ENCODE results near the gene WHRN.

Gene WHRN

GRCh38 chr9:114473447-114473801 is 31.8 kb downstream of the WHRN start:
- DNase-seq (ENCODE audit: low read depth in 2 of 3, low spot score in 2 of 3) = no peak

DNA sequence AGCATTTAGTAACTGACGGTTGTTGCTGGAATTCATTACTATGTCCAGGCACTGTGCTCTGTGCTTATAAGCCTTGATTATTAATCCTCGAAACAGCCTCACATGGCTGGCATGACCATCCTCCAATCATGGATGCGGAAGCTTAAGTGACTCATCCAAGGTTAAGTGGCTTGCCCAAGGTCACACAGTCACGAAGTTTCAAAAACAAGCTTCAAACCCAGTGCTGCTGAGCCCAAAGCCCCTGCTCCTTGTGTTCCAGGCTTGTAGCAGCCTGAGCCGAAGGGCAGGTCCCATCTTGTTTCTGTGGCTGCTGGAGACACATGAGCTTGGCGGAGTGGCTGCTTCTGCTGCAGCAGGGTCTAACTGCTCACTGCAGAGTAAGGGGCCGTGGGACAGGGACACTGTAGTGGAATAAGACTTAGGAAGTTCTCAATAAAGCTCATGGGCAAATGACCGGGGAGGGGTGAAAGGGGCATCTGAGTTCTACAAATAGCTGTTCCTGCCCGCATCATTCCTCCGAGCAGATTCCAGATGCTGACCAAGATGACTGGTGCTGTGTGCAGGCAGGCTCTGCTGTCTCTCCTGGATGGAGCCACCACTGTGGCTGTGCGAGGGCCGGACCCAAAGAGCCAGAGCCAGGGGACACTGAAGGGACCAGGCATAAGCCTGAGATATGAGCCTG is 32.4 kb downstream of the WHRN start:
- DNase-seq (ENCODE audit: low read depth in 2 of 3, low spot score in 2 of 3) = no peak

GRCh38 chr9:114471157-114471556 is 34.1 kb downstream of the WHRN start:
- DNase-seq (ENCODE audit: low read depth in 2 of 3, low spot score in 2 of 3) = no peak

DNA sequence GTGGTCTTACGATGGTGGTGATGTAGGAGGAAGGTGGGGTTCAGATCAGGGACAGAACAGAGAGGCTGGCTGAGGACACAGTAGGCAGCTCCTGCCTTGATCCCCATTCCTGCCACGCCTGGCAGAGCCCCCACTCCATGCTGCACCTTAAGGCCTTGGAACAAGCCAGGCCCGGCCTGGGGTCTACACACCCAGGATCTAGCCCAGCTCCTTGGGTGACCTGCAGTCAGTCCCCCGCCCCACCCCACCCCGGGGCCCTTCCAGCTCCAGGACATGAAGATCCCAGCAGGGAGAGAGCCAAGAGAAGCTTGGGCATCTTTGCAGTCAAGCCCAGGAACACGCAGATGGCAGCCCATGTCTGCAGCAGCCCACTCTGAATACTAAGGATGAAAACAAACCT is 34.7 kb downstream of the WHRN start:
- DNase-seq (ENCODE audit: low read depth in 2 of 3, low spot score in 2 of 3) = no peak

- DNase-seq (ENCODE audit: low read depth in 2 of 3, low spot score in 2 of 3) = no peak
Measured at GRCh38 chr9:114470121-114470520, 35.2 kb downstream of the WHRN start.

GRCh38 chr9:114469091-114469853 is 36.0 kb downstream of the WHRN start:
- no peak for DNase-seq (ENCODE audit: low read depth in 2 of 3, low spot score in 2 of 3)

DNA sequence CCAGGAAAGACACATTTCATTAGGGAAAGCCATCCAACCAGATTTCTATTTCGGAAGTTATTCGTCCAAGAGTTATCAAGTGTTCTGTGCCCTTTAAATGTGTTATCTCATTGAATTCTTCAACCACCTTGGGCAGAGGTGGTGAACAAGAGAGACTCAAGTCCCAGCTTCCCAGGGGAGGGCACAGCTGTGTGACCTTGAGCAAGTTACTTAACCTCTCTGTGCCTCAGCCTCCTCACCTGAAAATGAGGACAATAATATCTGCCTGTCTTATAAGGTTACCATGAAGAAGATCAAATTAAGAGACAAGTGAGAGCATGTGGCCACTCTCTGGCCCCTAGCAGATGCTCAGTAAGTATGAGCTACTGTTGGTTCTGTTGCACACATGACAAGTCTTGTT is 37.4 kb downstream of the WHRN start:
- no peak for DNase-seq (ENCODE audit: low read depth in 2 of 3, low spot score in 2 of 3)

- no peak for DNase-seq (ENCODE audit: low read depth in 2 of 3, low spot score in 2 of 3)
Measured at GRCh38 chr9:114467226-114467750, 38.0 kb downstream of the WHRN start.

GRCh38 chr9:114465906-114466900 is 39.1 kb downstream of the WHRN start:
- DNase-seq (ENCODE audit: low read depth in 2 of 3, low spot score in 2 of 3) = no peak

DNA sequence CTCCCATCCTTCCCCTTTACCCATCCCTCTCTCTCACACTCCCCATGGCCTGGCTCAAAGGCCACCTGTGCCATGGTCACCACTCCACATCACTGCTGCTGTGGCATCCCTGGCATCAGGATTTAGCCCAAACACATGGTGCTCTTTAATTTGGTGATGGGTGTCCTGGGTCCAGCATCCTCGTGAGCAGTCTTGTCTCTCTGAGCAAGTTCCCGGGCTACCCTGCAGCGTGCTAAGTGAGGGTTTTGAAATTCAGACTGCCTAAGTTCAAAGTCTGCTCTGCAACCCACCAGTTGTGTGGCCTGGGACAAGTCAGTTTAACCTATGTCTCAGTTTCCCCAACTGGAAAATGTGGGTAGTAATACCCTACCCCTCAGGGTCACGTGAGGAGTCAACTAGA is 39.9 kb downstream of the WHRN start:
- no peak for DNase-seq (ENCODE audit: low read depth in 2 of 3, low spot score in 2 of 3)

- DNase-seq (ENCODE audit: low read depth in 2 of 3, low spot score in 2 of 3) = no peak
Measured at GRCh38 chr9:114464281-114465051, 40.8 kb downstream of the WHRN start.

DNA sequence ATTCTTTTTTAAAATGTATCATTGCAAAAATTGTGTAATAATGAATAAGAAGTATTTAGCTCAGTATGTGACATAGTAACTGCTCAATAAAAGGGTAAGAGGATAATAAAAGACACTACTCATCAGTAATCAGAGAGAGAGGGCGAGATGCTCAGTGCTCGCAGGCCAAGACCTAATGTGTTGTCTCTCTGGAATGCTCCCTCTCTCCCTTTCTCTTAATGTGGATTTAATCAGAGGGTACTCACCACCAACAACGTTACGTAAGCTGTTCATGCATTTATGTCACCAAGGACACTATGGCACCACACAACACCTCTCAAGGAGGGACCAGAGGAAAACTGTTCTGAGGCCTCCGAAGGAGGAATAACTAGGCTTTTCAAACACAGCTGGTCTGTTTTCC is 42.5 kb downstream of the WHRN start:
- no peak for DNase-seq (ENCODE audit: low read depth in 2 of 3, low spot score in 2 of 3)

GRCh38 chr9:114461468-114461867 is 43.8 kb downstream of the WHRN start:
- no peak for DNase-seq (ENCODE audit: low read depth in 2 of 3, low spot score in 2 of 3)

- no peak for DNase-seq (ENCODE audit: low read depth in 2 of 3, low spot score in 2 of 3)
Measured at GRCh38 chr9:114460513-114461199, 44.6 kb downstream of the WHRN start.

DNA sequence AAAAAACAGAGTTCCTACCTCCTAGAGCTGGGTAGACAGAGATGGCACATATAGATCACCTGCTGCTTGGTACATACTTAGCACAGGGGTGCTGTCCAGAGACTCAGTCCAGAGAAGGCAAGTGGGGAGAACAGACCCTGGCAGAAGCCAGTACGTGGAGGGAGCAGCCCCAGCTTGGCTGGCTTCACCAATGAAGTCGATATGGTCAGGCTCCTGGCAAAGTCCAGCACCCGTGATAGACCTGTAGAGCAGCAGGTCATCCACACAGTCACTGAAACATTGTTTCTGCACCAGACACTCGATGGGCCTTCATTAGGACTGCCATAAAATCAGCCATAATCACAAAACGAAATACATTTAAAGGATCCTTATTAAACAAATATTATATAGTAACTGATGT is 45.8 kb downstream of the WHRN start:
- DNase-seq (ENCODE audit: low read depth in 2 of 3, low spot score in 2 of 3) = no peak

GRCh38 chr9:114456929-114457328 is 48.3 kb downstream of the WHRN start:
- no peak for DNase-seq (ENCODE audit: low read depth in 2 of 3, low spot score in 2 of 3)

- no peak for DNase-seq (ENCODE audit: low read depth in 2 of 3, low spot score in 2 of 3)
Measured at GRCh38 chr9:114454652-114455051, 50.6 kb downstream of the WHRN start.

DNA sequence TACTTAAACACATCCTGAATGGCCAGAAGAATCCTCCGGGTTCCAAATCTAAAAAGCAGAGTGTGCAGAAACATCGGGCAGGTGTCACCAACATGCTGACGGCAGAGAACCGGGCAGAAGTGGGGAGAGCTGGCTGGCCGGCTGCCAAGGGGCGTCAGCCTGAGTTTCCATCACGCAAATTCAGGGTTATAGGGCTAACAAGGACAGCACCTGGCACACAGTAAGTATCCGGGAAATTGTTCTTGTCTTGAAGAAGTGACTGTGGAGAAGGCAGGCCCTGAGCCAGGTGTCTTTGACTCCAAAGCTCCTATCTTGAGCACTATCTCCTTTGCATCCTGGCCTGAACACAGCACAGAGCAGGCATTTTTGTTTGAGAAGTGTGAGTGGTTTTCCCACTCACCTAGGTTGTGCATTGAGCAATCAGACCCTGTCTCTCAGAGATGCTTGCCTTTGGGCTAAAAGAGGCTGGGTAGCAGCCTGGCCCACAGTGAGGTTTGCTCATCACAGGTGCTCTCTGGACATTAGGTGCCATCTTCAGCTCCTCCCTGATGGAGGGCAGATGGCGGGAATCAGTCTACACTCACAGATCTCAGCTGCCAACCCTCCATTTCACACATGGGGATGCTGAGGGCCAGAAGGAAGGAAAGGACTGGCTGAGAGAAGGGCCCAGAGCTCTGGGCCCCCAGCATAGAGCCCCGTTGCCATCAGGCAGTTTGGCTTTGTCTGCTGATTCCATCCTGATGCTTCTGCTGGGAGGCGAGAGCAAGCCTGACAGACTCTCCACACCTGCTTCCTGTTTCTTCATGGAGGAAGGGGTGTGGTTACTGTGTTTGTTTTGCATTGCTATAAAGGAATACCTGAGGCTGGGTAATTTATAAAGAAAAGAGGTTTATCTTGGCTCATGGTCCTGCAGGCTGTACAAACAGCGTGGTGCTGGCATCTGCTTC is 52.8 kb downstream of the WHRN start:
- no peak for DNase-seq (ENCODE audit: low read depth in 2 of 3, low spot score in 2 of 3)

GRCh38 chr9:114451707-114452031 is 53.6 kb downstream of the WHRN start:
- no peak for DNase-seq (ENCODE audit: low read depth in 2 of 3, low spot score in 2 of 3)

Data from activated CD8-positive, alpha-beta memory T cell treated with anti-CD3 and anti-CD28 coated beads for 48 hours (primary cell).